Gastroesophageal sphincter (tissue), 4 donors: ENCODE data around the gene NPSR1. TPM values are rescaled to one million over a fixed set of nuclear protein-coding genes. Genes with fewer than 3 reads are reported as not detected.

Experiments
- ATAC-seq: fragments of 150-250 bp; one replicate; pipeline ENCODE4 v1.9.1; 2016; ENCODE audit warnings: mild to moderate bottlenecking, moderate library complexity
- H3K27ac ChIP-seq, 4 donors: fragments of 200-600 bp; sonication (generic) in 3 of 4; 1 replicate in 3 of 4; 2 replicates in 1 of 4; pipeline ENCODE4 v1.5.1; 2016 to 2019
- H3K27me3 ChIP-seq: fragments of 200-600 bp; sonication (generic); one replicate; pipeline ENCODE4 v1.5.1; 2019
- H3K36me3 ChIP-seq, 2 donors: fragments of 200-600 bp; sonication (generic); one replicate each; pipeline ENCODE4 v1.5.1; 2019; ENCODE audit warnings: control low read depth in 1 of 2
- H3K4me1 ChIP-seq, 3 donors: fragments of 200-600 bp; sonication (generic); 1 replicate in 2 of 3; 2 replicates in 1 of 3; pipeline ENCODE4 v1.5.1; 2016 to 2019; ENCODE audit warnings: control low read depth in 2 of 3
- H3K4me3 ChIP-seq, 2 donors: fragments of 200-600 bp; sonication (generic); one replicate each; pipeline ENCODE4 v1.5.1; 2019; ENCODE audit warnings: mild to moderate bottlenecking in 1 of 2, moderate library complexity in 1 of 2
- H3K9me3 ChIP-seq, 3 donors: fragments of 200-600 bp; sonication (generic); one replicate each; pipeline ENCODE4 v1.5.1; 2017 to 2019; ENCODE audit warnings: control low read depth in 2 of 3
- EP300 ChIP-seq: sonication (generic); formaldehyde crosslinking; IDR thresholded peaks from one replicate; pipeline ENCODE4 v1.6.1; 2017; ENCODE audit warnings: antibody characterized with exemption, mild to moderate bottlenecking
- POLR2A ChIP-seq, 2 donors: fragments of 450-650 bp; IDR thresholded peaks; one replicate each; pipeline ENCODE4 v1.6.1; 2017; ENCODE audit warnings: antibody characterized with exemption in 2 of 2, mild to moderate bottlenecking in 2 of 2, moderate library complexity in 1 of 2
- POLR2AphosphoS5 ChIP-seq: sonication (generic); formaldehyde crosslinking; IDR thresholded peaks from one replicate; pipeline ENCODE4 v1.6.1; 2017; ENCODE audit warnings: antibody characterized with exemption
- WGBS, 2 donors: methylation state at CpG; one replicate each; pipeline ENCODE4 v1.1.5; 2018; ENCODE audit warnings: low coverage in 1 of 2; 5-methylcytosine and 5-hydroxymethylcytosine counted together
- total RNA-seq, 4 donors: library from RNA; depleted of rRNA; stranded (reverse); fragments of >200 nt; gene quantifications; one replicate each; pipeline ENCODE4 v1.1.0, GENCODE V29; 2016
- TF ChIP-seq, protein P1 (sequence below), 4 experiments: fragments of 200-600 bp in 2 of 4; fragments of 450-650 bp in 2 of 4; sonication (generic) in 1 of 4; IDR thresholded peaks; one replicate each; pipeline ENCODE4 v1.5.1; 2017 to 2019; ENCODE audit warnings: antibody characterized with exemption in 4 of 4, mild to moderate bottlenecking in 2 of 4, moderate library complexity in 2 of 4

Gene NPSR1
- total RNA-seq, 4 donors from 2014 or later = not detected

DNA sequence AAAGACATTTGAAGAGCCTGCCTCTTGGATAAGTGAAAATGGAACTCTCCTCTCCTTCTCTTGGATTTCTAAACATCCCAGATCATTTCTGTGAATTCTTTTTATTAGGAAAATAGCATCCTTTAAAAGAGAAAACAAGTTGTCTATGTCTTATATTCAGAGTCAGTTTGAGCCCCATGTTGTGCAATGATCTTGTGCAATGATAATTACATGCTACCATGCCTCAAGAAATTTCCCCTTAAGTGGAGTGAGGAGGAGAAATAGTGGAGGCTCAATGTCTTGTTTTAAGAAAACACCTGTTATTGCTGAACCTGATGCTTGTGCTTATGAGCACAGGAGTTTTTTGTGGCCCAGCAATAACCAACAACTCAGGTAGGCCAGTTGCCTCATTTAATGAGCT is 103.6 kb downstream of the NPSR1 start:
- Histone ChIP-seq H3K36me3 (no peaks in the 10 kb centered on the region), H3K9me3 (no peaks in the 10 kb centered on the region), H3K27me3 (no peaks in the 10 kb centered on the region), H3K27ac (no peak overlapping the region), H3K4me1 (no peaks in the 10 kb centered on the region), H3K4me3 (no peak overlapping the region)
- no peak for TF ChIP-seq POLR2A (IDR thresholded peaks at IDR 0.05)
- no peak for TF ChIP-seq EP300
- TF ChIP-seq, protein P1, sequence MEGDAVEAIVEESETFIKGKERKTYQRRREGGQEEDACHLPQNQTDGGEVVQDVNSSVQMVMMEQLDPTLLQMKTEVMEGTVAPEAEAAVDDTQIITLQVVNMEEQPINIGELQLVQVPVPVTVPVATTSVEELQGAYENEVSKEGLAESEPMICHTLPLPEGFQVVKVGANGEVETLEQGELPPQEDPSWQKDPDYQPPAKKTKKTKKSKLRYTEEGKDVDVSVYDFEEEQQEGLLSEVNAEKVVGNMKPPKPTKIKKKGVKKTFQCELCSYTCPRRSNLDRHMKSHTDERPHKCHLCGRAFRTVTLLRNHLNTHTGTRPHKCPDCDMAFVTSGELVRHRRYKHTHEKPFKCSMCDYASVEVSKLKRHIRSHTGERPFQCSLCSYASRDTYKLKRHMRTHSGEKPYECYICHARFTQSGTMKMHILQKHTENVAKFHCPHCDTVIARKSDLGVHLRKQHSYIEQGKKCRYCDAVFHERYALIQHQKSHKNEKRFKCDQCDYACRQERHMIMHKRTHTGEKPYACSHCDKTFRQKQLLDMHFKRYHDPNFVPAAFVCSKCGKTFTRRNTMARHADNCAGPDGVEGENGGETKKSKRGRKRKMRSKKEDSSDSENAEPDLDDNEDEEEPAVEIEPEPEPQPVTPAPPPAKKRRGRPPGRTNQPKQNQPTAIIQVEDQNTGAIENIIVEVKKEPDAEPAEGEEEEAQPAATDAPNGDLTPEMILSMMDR (IDR thresholded peaks at IDR 0.05) = no peak
- no peak for TF ChIP-seq POLR2AphosphoS5
- ATAC-seq = no peak

DNA sequence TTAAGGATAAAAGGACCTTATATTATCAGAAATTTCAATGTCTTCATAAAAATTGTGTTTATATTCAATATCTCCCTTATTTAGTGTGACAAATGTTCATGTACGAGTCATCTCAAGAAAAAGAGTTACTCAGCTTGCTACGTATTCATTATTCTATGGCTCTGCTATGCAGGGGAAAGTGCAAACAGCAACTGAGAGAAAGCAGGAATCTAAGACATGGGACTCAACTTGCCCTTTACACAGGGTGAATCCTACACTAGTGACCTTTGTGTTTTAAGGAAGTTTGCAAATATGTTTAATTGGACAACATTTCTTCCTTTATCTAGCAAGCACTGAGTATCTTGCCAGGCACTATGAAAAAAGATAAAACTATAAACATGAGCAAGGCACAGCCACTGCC is 104.7 kb downstream of the NPSR1 start:
- Histone ChIP-seq H3K27me3 (no peaks in the 10 kb centered on the region), H3K36me3 (no peaks in the 10 kb centered on the region), H3K4me1 (no peaks in the 10 kb centered on the region), H3K4me3 (no peak overlapping the region), H3K9me3 (no peaks in the 10 kb centered on the region), H3K27ac (no peak overlapping the region)
- WGBS, 2 donors = 36 to 73% methylated on average over 2 of the region's 2 CpGs
- ATAC-seq = no peak
- TF ChIP-seq, protein P1 (IDR thresholded peaks at IDR 0.05) = no peak
- TF ChIP-seq POLR2AphosphoS5 = no peak
- no peak for TF ChIP-seq POLR2A (IDR thresholded peaks at IDR 0.05)
- TF ChIP-seq EP300 = no peak

DNA sequence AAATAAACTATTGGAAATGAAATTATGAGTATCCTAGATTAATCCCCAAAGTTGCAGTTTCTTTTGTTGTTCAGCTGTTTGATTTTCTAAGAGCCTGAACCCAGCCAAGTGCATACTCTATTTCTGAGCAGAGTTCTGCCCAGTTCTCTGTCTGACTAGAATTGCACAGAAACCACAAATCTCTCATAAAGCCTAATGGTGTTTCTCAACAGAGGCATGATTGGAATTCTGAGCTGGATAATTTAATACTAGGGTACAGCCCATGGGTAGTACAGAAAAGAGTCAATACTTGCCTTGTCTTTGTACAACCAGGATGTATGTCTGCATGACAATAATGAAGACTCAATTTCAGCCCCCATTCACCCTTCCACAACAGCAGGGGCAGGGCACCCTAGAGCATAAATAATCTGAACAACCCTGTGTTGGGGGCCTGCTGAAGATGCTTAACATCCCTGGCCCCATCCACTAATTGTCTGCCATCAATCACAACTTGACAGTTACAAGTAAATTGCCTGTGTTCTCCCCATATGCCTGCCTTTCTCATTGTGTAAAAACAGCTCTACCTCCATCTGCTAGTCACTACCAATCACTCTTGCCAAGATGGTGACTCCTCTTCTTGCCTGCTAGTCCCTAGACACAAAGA is 114.4 kb downstream of the NPSR1 start:
- no peak for TF ChIP-seq EP300
- no peak for TF ChIP-seq POLR2AphosphoS5
- TF ChIP-seq, protein P1 (IDR thresholded peaks at IDR 0.05) = no peak
- no peak for TF ChIP-seq POLR2A (IDR thresholded peaks at IDR 0.05)
- no peak for ATAC-seq
- H3K4me1 ChIP-seq = no peaks in the 10 kb centered on the region

DNA sequence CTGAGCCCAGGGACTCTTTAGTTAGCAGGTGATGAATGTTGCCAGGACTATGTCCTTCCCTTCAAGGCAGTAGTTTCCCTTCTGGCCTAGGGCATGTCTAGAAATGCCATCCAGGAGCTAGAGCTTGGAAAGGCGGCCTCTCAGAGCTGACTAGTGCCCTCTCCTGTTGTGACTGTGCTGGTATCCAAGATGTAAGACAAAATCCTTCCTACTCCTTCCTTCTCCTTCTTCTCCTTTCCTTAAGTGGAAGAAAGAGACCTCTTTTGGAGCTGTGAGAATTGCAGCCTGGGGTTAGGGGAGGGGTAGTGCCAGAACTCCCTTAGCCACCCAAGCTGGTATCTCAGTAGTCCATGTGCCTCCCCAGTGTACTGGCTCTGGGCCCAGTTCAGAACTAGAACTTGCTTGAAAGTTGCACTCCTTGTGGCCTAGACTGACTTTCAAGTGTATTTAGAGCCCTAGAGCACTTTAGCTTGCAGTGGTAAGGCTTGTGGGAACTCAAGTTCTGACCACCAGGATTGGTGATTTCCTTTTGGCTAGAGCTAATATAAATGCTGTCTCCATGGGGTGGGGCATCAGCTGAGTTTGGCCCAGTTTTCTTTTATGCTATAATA is 118.8 kb downstream of the NPSR1 start:
- WGBS, 2 donors = no CpG with 5 or more reads among the region's 1 CpG
- no peaks in the 10 kb centered on the region for H3K36me3 ChIP-seq
- ATAC-seq = no peak

More for the DNA sequence above, 114.4 kb downstream of the NPSR1 start:
- H3K36me3 ChIP-seq = no peaks in the 10 kb centered on the region
- peaks cover 0 to 5% (median 0%) of the 10 kb centered on the region in 3 donors for H3K9me3 ChIP-seq
- H3K27me3 ChIP-seq = no peaks in the 10 kb centered on the region
- no peak overlapping the region for H3K27ac ChIP-seq
- no peak overlapping the region for H3K4me3 ChIP-seq

More for the DNA sequence above, 118.8 kb downstream of the NPSR1 start:
- TF ChIP-seq, protein P1 (IDR thresholded peaks at IDR 0.05) = no peak
- TF ChIP-seq POLR2A (IDR thresholded peaks at IDR 0.05) = no peak
- no peak for TF ChIP-seq EP300
- TF ChIP-seq POLR2AphosphoS5 = no peak
- Histone ChIP-seq H3K27ac (no peak overlapping the region), H3K4me3 (no peak overlapping the region), H3K27me3 (no peaks in the 10 kb centered on the region), H3K4me1 (no peaks in the 10 kb centered on the region), H3K9me3 (peaks cover 0 to 11% (median 0%) of the 10 kb centered on the region in 3 donors)
